ENCODE results near the gene CDH18.

Gene CDH18

GRCh38 chr5:19709403-19709802 lies 278.6 kb downstream of the CDH18 start:
- DNase-seq = no peak

GRCh38 chr5:19706776-19707175 lies 281.2 kb downstream of the CDH18 start:
- DNase-seq = no peak

- no peak for DNase-seq
These were observed 286.3 kb downstream of the CDH18 start for GRCh38 chr5:19701731-19702130.

GRCh38 chr5:19694949-19695611 lies 292.9 kb downstream of the CDH18 start:
- no peak for DNase-seq

GRCh38 chr5:19690978-19691377 lies 297.0 kb downstream of the CDH18 start:
- no peak for DNase-seq

GRCh38 chr5:19685473-19685872 lies 302.5 kb downstream of the CDH18 start:
- DNase-seq = no peak

- no peak for DNase-seq
These were observed 311.1 kb downstream of the CDH18 start for GRCh38 chr5:19676895-19677294.

- no peak for DNase-seq
These were observed 327.3 kb downstream of the CDH18 start for GRCh38 chr5:19660679-19661078.

- no peak for DNase-seq
These were observed 332.4 kb downstream of the CDH18 start for GRCh38 chr5:19655627-19656026.

- no peak for DNase-seq
These were observed 349.5 kb downstream of the CDH18 start for GRCh38 chr5:19638461-19638860.

GRCh38 chr5:19630876-19631275 lies 357.1 kb downstream of the CDH18 start:
- no peak for DNase-seq

GRCh38 chr5:19626211-19626610 lies 361.8 kb downstream of the CDH18 start:
- DNase-seq = no peak

- no peak for DNase-seq
These were observed 362.4 kb downstream of the CDH18 start for GRCh38 chr5:19625562-19625961.

- DNase-seq = no peak
These were observed 368.4 kb downstream of the CDH18 start for GRCh38 chr5:19619571-19619970.

GRCh38 chr5:19616701-19617215 lies 371.2 kb downstream of the CDH18 start:
- no peak for DNase-seq

- DNase-seq = no peak
These were observed 372.3 kb downstream of the CDH18 start for GRCh38 chr5:19615661-19616060.

- DNase-seq = no peak
These were observed 372.9 kb downstream of the CDH18 start for GRCh38 chr5:19615071-19615470.

GRCh38 chr5:19608444-19609002 lies 379.5 kb downstream of the CDH18 start:
- no peak for DNase-seq

- no peak for DNase-seq
These were observed 382.1 kb downstream of the CDH18 start for GRCh38 chr5:19605846-19606407.

GRCh38 chr5:19584131-19584530 lies 403.9 kb downstream of the CDH18 start:
- DNase-seq = no peak

GRCh38 chr5:19577882-19578281 lies 410.1 kb downstream of the CDH18 start:
- no peak for DNase-seq

- no peak for DNase-seq
These were observed 420.0 kb downstream of the CDH18 start for GRCh38 chr5:19568004-19568403.

- no peak for DNase-seq
These were observed 422.5 kb downstream of the CDH18 start for GRCh38 chr5:19565466-19565865.

- DNase-seq = no peak
These were observed 424.0 kb downstream of the CDH18 start for GRCh38 chr5:19564036-19564435.

- DNase-seq = no peak
These were observed 432.1 kb downstream of the CDH18 start for GRCh38 chr5:19555876-19556275.

Measured in NCI-H2227 treated with DMSO at 0.1 percent for 48 hours (cell line).